ENCODE results near the gene PARP11.

- TF ChIP-seq POLR2A (IDR thresholded peaks at IDR 0.05), result no peak
- no peak for TF ChIP-seq CTCF (IDR thresholded peaks at IDR 0.05)
These were observed 30.7 kb downstream of the PARP11 start for GRCh38 chr12:3842517-3842916.
